ENCODE measurements around the gene LEFTY1.
"Not testable (repeated sequence)": the region's sequence is repeated elsewhere in the genome, so short reads cannot be mapped to it uniquely, and the experiment has no call there.

Gene LEFTY1, protein sequence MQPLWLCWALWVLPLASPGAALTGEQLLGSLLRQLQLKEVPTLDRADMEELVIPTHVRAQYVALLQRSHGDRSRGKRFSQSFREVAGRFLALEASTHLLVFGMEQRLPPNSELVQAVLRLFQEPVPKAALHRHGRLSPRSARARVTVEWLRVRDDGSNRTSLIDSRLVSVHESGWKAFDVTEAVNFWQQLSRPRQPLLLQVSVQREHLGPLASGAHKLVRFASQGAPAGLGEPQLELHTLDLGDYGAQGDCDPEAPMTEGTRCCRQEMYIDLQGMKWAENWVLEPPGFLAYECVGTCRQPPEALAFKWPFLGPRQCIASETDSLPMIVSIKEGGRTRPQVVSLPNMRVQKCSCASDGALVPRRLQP

DNA sequence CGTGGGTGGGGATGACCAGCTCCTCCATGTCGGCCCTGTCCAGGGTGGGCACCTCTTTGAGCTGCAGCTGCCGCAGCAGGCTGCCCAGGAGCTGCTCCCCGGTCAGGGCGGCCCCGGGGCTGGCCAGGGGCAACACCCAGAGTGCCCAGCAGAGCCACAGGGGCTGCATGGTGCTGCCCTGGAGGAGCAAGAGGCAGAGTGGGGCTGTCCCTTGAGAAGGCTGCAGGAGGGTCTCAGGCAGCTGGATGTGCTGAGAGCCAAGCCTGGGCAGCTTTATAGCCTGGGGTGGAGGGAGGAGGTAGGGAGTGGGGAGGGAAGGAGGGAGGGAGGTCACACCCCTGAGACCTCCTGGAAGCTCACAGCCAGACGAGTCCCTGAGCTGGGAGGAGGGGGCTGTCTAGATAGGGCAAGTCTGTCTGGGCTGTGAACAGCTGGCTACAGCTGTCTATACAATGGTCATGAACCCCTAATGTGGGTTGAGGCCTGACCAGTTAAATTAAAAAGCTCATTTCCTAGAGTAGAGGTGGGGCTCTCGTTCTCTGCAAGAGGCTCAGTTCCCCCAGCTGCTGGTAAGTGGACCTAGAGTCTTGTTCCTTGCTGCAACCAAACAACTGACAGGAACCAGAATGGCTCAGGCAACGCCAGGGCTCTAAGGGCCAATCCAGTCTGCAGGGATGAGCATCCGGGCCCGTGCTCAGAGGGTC is at the start of gene LEFTY1:
Gene LEFTY1, minus strand, starts transcription at position 249 of the 704 bp plus-strand sequence. Its CDS starts 80 bp downstream, at position 169.
- FAIRE-seq, result no peak

- no peak for FAIRE-seq
These were observed 48.4 kb upstream of the LEFTY1 start for GRCh38 chr1:225937048-225937968.

GRCh38 chr1:225936523-225936922 is 47.6 kb upstream of the LEFTY1 start:
- no peak for FAIRE-seq

GRCh38 chr1:225936086-225936485 is 47.1 kb upstream of the LEFTY1 start:
- FAIRE-seq, result not testable (repeated sequence)

- FAIRE-seq, result no peak
These were observed 45.8 kb upstream of the LEFTY1 start for GRCh38 chr1:225934711-225935110.

GRCh38 chr1:225933072-225933471 is 44.1 kb upstream of the LEFTY1 start:
- no peak for FAIRE-seq

DNA sequence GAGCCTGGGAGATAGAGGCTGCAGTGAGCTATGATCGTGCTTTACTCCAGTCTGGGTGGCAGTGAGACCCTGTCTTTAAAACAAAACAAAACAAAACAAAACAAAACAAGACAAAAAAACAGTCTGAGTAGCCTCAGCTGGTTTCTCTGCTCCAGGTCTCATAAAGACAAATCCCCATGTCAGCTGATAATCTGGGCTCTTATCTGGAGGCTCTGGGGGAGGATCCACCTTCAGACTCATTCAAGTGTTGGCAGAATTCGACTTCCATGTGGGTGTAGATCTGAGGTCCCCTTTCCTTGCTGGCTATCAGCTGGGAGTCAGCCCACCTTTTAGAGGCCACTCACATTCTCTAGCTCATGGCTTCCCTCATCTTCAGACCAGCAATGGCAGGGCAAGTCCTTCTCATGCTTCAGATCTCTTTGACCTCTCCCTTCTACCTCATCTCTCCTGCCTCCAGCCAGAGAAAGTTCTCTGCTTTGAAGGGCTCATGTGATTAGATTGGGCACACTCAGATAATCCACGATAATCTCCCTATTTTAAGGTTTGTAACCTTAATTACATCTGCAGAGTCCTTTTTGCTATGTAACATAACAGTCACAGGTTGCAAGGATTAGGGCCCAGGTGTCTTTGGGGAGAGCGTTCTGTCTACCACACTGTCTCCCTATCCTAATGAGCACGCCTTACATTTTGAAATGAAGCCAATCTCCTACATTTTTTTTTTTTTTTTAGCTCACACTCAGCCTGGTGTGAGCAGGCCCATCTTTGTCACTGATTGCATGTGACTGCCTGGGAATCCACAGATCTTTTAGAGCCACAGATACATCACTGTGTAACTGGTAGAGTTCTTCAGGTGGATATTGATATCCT is 42.6 kb upstream of the LEFTY1 start:
- no peak for FAIRE-seq

GRCh38 chr1:225930566-225930965 is 41.6 kb upstream of the LEFTY1 start:
- no peak for FAIRE-seq

DNA sequence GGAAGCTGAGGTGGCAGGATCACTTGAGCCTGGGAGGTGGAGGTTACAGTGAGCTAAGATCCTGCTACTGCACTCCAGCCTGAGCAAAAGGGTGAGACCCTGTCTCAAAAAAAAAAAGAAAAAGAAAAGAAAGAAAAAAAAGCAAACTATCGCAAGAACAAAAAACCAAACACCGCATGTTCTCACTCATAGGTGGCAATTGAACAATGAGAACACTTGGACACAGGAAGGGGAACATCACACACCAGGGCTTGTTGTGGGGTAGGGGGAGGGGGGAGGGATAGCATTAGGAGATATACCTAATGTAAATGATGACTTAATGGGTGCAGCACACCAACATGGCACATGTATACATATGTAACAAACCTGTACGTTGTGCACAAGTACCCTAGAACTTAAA is 40.5 kb upstream of the LEFTY1 start:
- FAIRE-seq, result not testable (repeated sequence)

DNA sequence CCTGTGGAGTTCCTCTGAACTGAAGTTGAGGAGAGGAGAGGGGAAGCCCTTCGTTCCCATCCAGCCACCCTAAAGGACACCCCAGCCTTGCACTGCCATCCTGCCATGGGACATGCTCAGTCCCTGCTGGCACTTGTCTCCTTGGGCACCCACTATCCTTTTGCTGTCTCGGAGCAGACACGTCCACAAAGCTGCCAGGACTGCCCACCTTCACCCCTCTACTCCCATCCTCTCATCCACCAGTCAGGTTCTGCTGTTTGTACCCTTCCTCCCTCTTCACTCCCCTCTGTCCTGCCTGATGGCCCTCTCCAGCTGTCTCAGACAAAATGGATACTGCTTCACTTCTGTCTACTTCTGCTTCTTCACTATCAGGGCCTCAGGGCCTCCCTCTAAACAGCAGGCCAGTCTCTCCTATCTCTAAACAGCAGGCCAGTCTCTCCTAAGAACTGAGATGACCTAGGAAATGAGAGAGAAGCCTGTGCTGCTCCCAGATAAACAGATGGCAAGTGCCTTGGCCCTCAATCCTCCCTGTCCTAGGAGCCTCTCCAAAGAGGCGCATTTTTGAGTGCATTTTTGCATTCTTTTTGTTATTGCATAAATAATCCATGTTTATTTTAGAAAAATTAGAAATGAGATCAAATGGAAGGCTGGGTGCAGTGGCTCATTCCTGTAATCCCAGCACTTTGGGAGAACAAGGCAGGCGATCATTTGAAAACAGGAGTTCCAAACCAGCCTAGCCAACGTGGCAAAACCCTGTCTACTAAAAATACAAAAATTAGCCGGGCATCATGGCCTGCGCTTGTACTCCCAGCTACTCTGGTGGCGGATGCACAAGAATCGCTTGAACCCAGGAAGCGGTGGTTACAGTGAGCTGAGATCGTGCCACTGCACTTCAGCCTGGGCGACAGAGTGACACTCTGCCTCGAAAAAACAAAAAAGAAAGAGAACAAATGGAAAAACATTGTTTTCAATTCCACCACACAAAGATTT is 39.5 kb upstream of the LEFTY1 start:
- FAIRE-seq, result no peak

- FAIRE-seq, result no peak
These were observed 37.7 kb upstream of the LEFTY1 start for GRCh38 chr1:225926551-225927113.

- FAIRE-seq, result peak; percentile 81
These were observed 35.0 kb upstream of the LEFTY1 start, which contains the start of gene PYCR2 for GRCh38 chr1:225923692-225924555. Gene PYCR2, minus strand, starts transcription at chr1:225924250. Its CDS starts 140 bp downstream, at chr1:225924110.

DNA sequence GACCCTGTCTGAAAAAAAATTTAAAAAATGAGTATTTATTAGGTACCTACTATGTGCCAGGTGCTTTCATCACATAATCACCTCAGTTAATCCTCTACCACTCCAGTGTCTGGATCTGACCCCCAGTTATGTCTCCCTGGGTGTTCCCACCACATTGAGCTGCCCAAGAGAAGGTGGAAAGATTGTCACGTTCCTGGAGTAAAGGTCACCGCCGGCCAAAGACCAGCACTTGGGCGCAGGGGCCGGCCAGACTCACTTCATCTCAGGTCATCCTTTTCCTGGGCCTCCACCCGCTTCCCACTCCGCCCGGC is 34.4 kb upstream of the LEFTY1 start:
- no peak for FAIRE-seq

GRCh38 chr1:225921734-225922709 is 33.1 kb upstream of the LEFTY1 start:
- no peak for FAIRE-seq

GRCh38 chr1:225919906-225920305 is 31.0 kb upstream of the LEFTY1 start:
- no peak for FAIRE-seq

DNA sequence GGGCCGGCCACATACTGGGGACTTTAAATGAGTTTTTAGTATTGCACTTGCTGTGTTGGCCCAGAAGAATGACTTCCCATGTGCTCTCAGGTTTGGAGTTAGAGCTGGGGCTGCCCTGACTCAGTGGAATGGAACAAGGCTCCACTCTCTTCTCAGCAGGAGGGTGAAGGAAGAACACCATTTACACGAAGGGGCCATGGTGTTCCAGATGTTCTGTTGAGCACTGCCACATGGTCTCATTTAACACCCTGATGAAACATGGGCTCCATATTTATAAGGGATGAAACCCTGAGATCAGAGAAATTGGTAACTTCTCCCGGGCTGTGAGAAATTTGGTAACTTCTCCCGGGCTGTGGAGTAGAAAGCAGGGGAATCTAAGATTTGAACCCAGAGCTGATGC is 29.3 kb upstream of the LEFTY1 start:
- no peak for FAIRE-seq

DNA sequence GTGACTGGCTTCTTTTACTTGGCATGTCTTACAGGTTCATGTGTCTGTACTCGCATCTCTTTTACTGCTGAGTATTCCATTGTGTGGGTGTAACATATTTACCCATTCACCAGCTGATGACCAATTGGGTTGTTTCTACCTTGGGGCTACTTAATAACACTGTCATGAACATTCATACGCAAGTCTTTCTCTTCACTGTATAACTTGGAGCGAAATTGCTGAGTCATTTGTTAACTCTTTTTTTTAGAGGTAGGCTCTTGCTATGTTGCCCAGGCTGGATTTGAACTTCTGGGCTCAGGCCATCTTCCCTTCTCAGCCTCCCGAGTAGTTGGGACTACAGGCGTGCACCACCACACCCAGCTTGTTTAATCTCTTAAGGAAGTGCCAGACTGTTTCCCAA is 28.6 kb upstream of the LEFTY1 start:
- no peak for FAIRE-seq

GRCh38 chr1:225917101-225917500 is 28.2 kb upstream of the LEFTY1 start:
- no peak for FAIRE-seq

Measured in TTC549 (cell line).